Measurements from ENCODE around the gene EEF1A2.

EEF1A2 gene

GRCh38 chr20:63447320-63447719, 51.6 kb downstream of the EEF1A2 start:
- DNase-seq: no peak

- no peak for DNase-seq
Measured at GRCh38 chr20:63446216-63447024, 52.5 kb downstream of the EEF1A2 start.

- DNase-seq: no peak
Measured at GRCh38 chr20:63445075-63445734, 53.7 kb downstream of the EEF1A2 start.

GRCh38 chr20:63444548-63444947, 54.3 kb downstream of the EEF1A2 start:
- DNase-seq: no peak

GRCh38 chr20:63443606-63444395, 55.1 kb downstream of the EEF1A2 start:
- no peak for DNase-seq

GRCh38 chr20:63442100-63442493, 56.8 kb downstream of the EEF1A2 start:
- DNase-seq: no peak

- DNase-seq: no peak
Measured at GRCh38 chr20:63441136-63442099, 57.5 kb downstream of the EEF1A2 start.

- no peak for DNase-seq
Measured at GRCh38 chr20:63440366-63440955, 58.4 kb downstream of the EEF1A2 start.

- no peak for DNase-seq
Measured at GRCh38 chr20:63439866-63440265, 59.0 kb downstream of the EEF1A2 start.

- no peak for DNase-seq
Measured at GRCh38 chr20:63438121-63438520, 60.8 kb downstream of the EEF1A2 start.
